HG02943 (cell line): ENCODE results near the gene MARCHF10.
"Not testable (repeated sequence)": the region's sequence is repeated elsewhere in the genome, so short reads cannot be mapped to it uniquely, and the experiment has no call there.

Source experiments
- ATAC-seq: cut with Tn5 transposase; IDR thresholded peaks from one replicate; pipeline ENCODE4 v1.9.1; 2021; ENCODE audit warnings: mild to moderate bottlenecking, low read depth, moderate library complexity; ENCODE audit not compliant: unreplicated experiment

The MARCHF10 gene

GRCh38 chr17:62791767-62792446, 16.2 kb downstream of the MARCHF10 start:
- no peak for ATAC-seq

GRCh38 chr17:62791235-62791734, 16.8 kb downstream of the MARCHF10 start:
- ATAC-seq, result no peak

DNA sequence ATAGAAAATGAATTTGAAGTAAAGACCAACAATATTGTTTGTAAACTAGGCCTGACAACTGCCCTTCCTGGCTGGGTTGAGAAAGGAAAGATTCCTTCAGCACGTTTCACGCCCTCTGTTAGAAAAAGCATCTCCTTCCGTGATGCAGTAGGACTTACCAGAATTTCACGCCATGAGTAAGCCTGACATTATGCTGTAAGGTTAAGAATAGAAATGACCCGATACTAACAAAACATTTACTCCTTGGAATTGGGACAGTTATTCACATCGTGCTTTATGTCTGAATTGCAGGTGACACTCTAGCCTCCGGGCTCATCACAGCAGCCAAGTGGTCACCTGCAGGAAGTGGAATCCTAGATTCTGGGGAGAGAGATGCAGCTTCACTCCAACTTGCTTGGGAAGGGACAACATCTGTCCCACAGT, 17.5 kb downstream of the MARCHF10 start:
- ATAC-seq, result no peak

DNA sequence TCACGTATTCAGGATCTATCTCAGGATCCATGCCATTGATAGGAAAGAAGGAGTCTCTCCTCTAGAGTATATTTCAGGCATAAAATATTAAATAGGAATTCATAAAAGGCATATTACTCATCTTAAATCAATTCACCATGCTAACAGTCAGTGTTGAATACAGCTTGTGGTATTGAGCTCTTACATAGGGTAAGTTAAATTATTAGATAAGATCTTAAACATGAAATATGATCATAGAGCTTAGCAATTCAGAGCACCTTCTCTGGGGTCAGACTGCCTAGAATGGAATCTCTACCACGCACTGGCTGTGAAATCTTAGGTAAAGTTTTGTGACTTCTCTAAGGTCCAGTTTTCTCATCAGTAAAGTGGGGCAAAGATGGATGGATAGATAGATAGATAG, 20.7 kb downstream of the MARCHF10 start:
- ATAC-seq, result no peak

- no peak for ATAC-seq
Observed at GRCh38 chr17:62786646-62787045, 21.5 kb downstream of the MARCHF10 start.

GRCh38 chr17:62785983-62786382, 22.1 kb downstream of the MARCHF10 start:
- ATAC-seq, result not testable (repeated sequence)

- ATAC-seq, result no peak
Observed at GRCh38 chr17:62782730-62783270, 25.3 kb downstream of the MARCHF10 start.

- ATAC-seq, result no peak
Observed at GRCh38 chr17:62781831-62782251, 26.3 kb downstream of the MARCHF10 start.

- no peak for ATAC-seq
Observed at GRCh38 chr17:62781356-62781755, 26.8 kb downstream of the MARCHF10 start.

DNA sequence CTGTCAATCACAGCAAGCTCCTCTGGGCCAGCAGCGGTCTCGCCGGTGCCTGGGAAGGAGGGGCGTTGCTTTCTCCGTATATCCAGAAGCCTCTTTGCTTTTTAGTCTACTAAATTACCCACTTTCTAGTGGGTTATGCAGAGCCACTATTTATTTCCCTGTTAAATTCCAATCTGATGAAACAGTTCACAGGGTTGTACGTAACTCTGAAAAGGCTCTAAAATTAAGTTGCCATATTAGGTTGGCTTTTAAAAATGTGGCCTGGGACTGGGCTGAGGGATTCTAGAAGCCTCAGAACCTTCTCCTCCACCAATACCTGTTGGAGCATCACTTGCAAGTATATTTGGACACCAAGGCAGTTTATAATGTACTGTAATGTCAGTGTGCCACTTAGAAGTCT, 27.2 kb downstream of the MARCHF10 start:
- no peak for ATAC-seq

GRCh38 chr17:62780269-62780668, 27.8 kb downstream of the MARCHF10 start:
- no peak for ATAC-seq

DNA sequence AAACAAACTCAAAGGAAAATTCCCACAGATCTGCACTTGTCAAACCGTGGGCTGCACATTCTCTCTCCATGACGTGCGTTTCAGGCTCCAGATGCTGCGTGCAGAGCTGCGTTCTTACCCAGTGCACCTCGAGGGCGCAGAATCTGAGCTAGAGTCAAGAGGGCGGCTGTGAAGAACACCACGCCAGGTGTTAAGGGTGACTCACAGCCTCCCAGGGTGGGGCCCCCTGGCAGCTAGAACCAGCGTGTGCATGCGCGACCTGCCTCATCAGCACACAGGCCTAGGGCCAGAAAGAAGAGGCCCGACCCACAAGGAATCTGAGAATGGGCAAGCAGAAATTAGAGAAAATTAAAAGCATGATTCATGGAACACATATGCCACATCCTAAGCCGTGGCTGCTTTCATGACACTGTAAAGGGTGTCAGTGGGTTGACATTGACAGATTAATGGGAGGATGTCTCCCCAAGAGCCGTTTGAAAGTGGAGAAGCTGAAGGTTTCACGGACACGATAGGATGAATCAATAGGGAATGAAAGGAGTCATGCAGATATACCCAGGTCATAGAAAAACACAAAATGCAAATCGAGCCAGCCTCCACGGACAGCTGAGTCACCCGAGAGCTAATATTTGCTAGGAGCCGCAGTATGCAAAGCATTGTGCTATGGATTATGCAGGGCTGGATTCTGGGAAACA, 29.0 kb downstream of the MARCHF10 start:
- no peak for ATAC-seq

GRCh38 chr17:62775876-62776275, 32.2 kb downstream of the MARCHF10 start:
- ATAC-seq, result no peak

GRCh38 chr17:62774338-62774737, 33.8 kb downstream of the MARCHF10 start:
- no peak for ATAC-seq

- no peak for ATAC-seq
Observed at GRCh38 chr17:62767997-62768396, 40.1 kb downstream of the MARCHF10 start.

DNA sequence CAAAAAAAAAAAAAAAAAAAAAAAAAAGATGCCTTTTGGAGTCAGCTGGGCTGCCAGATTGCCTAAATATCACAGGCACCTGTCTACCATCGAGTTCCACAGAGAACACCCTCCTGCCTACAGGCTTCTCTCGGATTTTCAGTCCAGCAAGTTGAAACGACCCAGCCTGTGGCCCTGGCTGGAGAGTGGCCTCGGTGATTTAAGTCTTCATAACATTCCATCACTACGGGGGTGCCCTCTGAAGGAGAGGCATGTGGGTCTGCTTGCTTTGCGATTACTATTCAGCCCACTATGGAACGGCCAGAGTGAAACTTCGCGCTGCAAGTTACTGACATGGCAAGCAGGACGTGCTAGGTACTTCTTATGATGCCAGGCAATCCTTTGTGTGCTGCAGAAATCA, 42.8 kb downstream of the MARCHF10 start:
- no peak for ATAC-seq

- ATAC-seq, result no peak
Observed at GRCh38 chr17:62763891-62764600, 44.1 kb downstream of the MARCHF10 start.

GRCh38 chr17:62761884-62762283, 46.2 kb downstream of the MARCHF10 start:
- ATAC-seq, result no peak

DNA sequence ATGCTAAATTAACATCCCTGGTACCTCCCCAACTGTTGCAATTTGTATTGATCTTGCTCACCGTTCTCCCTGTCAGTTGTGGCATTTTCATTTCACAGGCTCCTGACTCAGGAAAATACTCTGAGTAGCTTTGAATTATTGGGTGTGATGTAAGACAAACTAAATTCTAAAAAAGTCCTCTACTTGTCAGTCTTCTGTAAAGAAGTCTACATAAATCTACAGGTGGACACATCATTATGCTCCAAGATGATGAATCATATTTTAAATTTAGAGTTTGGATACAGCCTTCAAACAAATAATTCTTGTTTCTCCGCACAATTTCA, 47.2 kb downstream of the MARCHF10 start:
- ATAC-seq, result no peak

GRCh38 chr17:62760059-62760944, 47.8 kb downstream of the MARCHF10 start:
- no peak for ATAC-seq
